HG03565 (cell line): ENCODE data around the gene LRRC8C.

Experiments
- ATAC-seq: cut with Tn5 transposase; IDR thresholded peaks from one replicate; pipeline ENCODE4 v1.9.1; 2021; ENCODE audit warnings: mild to moderate bottlenecking, moderate library complexity; ENCODE audit not compliant: unreplicated experiment

Gene LRRC8C

GRCh38 chr1:89633248-89633799 is 404 bp downstream of the LRRC8C start:
- peak; percentile 22 for ATAC-seq

- no peak for ATAC-seq
Observed at GRCh38 chr1:89633800-89634625, 1.1 kb downstream of the LRRC8C start.

- ATAC-seq: no peak
Observed at GRCh38 chr1:89635825-89636815, 3.2 kb downstream of the LRRC8C start.

- no peak for ATAC-seq
Observed at GRCh38 chr1:89637496-89637895, 4.6 kb downstream of the LRRC8C start.

GRCh38 chr1:89640440-89640839 is 7.5 kb downstream of the LRRC8C start:
- no peak for ATAC-seq

GRCh38 chr1:89641781-89642180 is 8.9 kb downstream of the LRRC8C start:
- ATAC-seq: no peak

GRCh38 chr1:89643577-89643976 is 10.7 kb downstream of the LRRC8C start:
- ATAC-seq: no peak

- ATAC-seq: no peak
Observed at GRCh38 chr1:89644119-89644814, 11.3 kb downstream of the LRRC8C start.

GRCh38 chr1:89646259-89646658 is 13.3 kb downstream of the LRRC8C start:
- no peak for ATAC-seq

- no peak for ATAC-seq
Observed at GRCh38 chr1:89649783-89650182, 16.9 kb downstream of the LRRC8C start.

GRCh38 chr1:89652373-89652772 is 19.5 kb downstream of the LRRC8C start:
- ATAC-seq: no peak

GRCh38 chr1:89657886-89658285 is 25.0 kb downstream of the LRRC8C start:
- peak; percentile 73 for ATAC-seq

GRCh38 chr1:89659322-89660081 is 26.6 kb downstream of the LRRC8C start:
- no peak for ATAC-seq

- ATAC-seq: no peak
Observed at GRCh38 chr1:89660224-89661061, 27.5 kb downstream of the LRRC8C start.

GRCh38 chr1:89665941-89666340 is 33.0 kb downstream of the LRRC8C start:
- no peak for ATAC-seq

GRCh38 chr1:89666640-89667039 is 33.7 kb downstream of the LRRC8C start:
- ATAC-seq: no peak

GRCh38 chr1:89667691-89668090 is 34.8 kb downstream of the LRRC8C start:
- ATAC-seq: no peak

GRCh38 chr1:89668961-89669360 is 36.0 kb downstream of the LRRC8C start:
- no peak for ATAC-seq

- no peak for ATAC-seq
Observed at GRCh38 chr1:89669441-89669840, 36.5 kb downstream of the LRRC8C start.
